GM18858 (cell line): ENCODE results near the gene CROCC2.

Experiments used
- ATAC-seq: cut with Tn5 transposase; IDR thresholded peaks from one replicate; pipeline ENCODE4 v1.9.1; 2021; ENCODE audit not compliant: unreplicated experiment

Gene CROCC2

GRCh38 chr2:240932724-240933047 lies 26.6 kb downstream of the CROCC2 start:
- ATAC-seq: no peak

DNA sequence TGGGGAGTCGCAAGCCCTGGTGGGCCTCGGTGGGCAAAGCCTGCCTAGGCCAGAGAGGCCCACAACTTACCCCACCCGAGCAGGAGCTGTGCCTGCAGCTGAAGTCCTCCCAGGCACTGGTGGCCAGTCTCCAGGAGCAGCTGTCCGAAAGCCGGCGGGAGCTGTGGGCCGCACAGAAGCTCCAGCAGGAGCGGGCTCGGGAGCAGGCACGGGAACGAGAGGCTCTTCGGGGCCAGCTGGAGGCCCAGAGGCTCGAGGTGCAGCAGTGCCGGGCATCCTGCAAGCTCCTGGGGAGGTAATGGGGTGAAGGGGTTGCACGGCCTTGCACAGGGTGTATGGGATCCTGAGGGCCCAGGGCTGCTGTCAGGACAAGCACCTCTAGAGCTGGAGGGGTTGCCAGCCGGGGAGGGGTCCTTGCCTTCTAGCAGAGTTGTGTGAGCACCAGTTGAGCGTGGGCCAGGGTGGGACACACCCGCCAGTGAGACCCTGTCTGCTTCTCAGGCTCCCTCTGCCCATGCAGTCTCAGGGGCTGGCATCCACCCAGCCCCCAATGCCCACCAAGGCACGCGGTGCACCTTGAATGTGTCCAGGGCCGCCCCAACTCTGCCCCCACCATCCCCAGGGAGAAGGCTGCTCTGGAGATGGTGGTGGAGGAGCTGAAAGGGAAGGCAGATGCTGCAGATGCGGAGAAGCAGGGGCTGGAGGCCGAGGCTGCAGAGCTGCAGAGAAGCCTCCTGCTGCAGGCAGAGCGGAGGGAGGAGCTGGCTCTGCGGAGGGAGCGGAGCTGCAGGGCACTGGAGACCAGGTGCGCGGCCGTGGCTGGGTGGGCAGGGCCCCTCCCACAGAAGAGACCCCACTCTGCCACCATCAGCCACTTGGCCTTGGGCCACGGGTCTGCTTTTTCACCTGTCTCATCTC lies 27.2 kb downstream of the CROCC2 start:
- no peak for ATAC-seq

- ATAC-seq: no peak
Observed at GRCh38 chr2:240933966-240934700, 28.0 kb downstream of the CROCC2 start.

- ATAC-seq: no peak
Observed at GRCh38 chr2:240934701-240935102, 28.6 kb downstream of the CROCC2 start.

DNA sequence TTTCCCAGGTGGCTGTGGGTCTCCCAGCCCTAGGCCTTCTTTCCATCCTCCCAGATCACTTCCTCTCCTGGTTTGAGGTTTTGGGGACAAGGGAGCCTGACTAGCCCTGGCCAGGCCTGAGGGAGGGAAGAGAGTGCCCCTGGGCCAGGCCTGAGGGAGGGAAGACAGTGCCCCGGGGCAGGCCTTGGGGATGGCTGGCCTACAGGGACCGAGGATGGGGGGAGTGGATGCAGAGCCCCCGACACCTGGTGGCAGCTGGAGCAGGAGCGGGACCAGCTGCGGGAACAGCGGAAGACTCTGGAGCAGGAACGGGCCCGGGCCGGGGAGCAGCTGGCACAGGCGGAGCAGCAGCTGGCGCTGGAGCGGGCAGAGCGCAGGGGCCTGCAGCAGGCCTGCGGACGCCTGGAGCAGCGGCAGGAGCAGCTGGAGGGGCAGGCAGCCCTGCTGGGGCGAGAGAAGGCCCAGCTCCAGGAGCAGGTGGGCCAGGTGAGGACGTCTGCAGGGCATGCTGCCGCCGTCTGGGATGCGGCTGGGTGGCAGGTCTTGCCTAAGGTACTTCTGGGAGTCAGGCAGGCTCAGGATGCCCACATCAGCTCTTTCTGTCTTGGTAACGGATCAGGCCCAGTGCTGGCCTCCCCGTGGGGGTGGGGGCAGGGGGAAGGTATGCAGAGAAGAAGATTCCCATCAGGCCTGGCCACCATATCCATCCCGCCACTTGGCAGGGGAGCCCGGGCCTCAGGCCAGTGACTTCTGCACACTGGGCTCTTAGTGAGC lies 29.2 kb downstream of the CROCC2 start:
- no peak for ATAC-seq

- no peak for ATAC-seq
Observed at GRCh38 chr2:240936106-240936505, 30.0 kb downstream of the CROCC2 start.

- ATAC-seq: no peak
Observed at GRCh38 chr2:240946046-240946445, 39.9 kb downstream of the CROCC2 start.

DNA sequence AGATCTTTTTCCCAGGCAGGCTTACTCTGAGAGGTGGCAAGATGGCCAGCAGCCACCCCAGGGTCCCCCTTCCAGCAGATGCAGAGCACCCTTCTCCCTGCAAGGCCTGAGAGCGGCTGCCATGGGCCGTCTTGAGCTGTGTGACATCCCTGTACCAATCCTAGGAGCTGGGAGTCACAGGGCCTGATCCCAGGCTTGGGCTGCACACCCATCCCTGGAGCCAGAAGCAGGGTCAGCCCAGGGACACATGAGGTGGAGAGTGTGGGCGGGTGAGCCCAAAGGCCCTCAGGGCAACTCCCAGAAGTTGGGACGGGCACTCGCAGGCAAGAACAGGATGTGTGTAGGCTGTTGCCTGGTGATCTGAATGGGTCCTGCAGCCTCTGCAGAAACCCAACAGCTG lies 40.5 kb downstream of the CROCC2 start:
- no peak for ATAC-seq

GRCh38 chr2:240947176-240947575 lies 41.0 kb downstream of the CROCC2 start:
- no peak for ATAC-seq

DNA sequence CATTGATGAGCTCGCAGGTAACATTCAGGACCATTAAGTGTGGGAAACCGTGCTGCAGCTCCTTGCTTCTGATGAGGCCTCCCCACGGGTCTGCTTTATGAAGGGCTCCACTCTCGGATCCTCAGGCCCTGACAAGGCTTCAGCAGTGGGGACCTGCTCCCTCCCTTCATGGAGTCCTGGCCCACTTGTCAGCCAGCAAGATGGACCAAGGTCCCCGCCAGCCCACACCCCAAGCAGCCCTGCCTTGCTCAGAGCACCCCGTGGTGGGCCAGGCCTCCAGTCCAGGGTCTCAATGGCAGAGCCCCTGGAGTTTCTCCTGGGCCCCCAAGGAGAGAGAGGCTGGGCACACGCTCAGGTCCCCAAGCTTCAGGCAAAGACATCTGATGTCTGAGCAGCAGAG lies 41.5 kb downstream of the CROCC2 start:
- ATAC-seq: no peak

- ATAC-seq: no peak
Observed at GRCh38 chr2:240948086-240948485, 42.0 kb downstream of the CROCC2 start.

- ATAC-seq: no peak
Observed at GRCh38 chr2:240948905-240949790, 43.0 kb downstream of the CROCC2 start.

- no peak for ATAC-seq
Observed at GRCh38 chr2:240949791-240950705, 43.9 kb downstream of the CROCC2 start.

DNA sequence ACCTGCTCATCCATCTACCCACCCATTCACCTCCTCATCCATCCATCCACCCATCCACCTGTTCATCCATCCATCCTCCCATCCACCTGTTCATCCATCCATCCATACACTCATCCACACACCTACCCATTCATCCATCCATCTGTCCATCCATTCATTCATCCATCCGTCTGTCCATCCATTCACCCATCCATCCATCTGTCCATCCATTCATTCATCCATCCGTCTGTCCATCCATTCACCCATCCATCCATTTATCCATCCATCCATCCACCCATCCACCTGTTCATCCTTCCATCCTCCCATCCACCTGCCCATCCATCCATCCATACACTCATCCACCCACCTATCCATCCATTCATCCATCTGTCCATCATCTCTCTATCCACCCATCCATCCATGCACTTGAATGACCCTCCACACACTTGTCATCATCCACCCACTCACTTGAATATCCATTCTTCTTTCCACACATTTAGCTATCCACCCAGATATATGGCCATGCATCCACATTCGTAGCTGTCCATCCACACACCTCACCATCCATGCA lies 45.0 kb downstream of the CROCC2 start:
- ATAC-seq: no peak

DNA sequence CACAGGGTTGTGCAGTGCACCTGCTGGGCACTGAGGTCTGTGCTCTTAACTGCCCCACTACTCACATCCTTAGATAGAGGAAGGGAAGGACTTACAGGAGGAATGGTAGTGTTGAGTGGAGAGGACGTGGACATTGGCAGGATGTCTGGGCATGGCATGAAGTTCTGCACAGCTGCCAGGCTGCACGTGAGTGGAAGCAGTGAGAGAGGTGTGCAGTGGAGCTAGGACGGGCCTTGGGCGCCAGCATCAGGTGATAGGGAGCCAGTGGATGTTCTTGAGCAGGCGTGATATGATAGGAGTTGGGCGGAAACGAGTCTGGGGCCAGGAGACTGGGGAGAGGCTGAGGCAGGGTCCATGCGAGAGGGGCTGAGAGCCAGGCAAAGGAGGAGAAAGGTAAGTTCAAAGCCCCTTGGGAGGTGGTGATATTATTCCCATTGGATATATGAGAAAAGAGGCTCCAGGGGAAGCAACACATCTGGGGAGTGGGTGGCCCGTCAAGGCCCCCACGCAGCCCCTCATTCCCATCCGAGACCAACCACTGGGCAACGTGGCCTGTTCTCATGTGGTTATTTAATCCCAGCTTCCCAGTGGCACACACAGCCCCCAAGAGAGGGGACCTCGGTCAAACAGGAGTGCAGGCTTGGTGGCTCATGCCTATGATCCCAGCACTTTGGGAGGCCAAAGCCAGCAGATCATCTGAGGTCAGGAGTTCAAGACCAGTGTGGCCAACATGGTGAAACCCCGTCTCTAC lies 46.5 kb downstream of the CROCC2 start:
- ATAC-seq: no peak

DNA sequence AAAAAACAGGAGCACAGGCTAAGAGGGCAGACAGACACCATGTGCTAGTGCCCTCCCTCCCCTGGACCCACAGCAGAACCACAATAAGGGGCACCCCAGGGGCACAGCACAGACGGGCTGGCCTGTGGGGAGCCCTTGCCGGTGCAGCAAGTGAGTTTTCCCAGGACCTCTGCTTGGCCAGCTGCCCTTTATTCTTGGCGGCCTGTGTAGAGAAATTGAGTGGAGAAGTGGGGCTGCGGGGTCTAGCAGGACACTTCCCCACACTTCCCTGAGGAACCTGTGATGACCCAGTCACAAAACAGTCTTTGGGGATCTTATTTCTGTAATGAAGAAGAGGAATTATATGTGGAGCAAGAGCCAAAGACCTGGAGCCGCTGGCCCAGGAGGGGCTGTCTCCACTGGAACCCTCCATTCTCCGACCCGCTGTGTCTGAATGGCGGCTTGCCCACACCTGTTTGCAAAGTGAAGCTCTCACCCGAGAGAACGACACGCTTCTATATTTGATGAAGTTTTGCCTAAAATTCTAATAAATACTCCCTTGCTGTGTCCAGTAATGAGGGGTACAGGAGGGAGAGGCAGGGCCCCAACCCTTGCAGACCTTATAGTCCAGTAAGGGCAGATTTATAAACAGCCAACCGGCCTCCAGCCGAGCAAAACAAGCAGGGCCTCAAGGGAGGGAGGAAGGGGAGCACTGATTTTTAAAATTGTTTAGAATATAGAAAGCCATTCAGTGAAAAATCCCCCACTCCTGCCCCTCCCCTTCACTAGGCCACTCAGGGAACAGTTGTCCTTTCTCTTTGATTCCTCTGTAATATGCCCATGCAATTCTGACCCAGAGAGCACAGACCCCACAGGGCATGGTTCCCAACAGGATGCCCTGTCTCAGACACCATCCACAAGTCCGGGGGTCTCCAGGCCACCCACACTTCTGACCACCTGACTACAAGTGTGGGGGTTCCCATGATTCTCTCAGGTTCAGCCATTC lies 47.6 kb downstream of the CROCC2 start:
- ATAC-seq: no peak
